Activated CD4-positive, alpha-beta T cell treated with anti-CD3 and anti-CD28 coated beads, Interleukin-2, amount 10 ng/mL, durations not matched to agents 7 days and 5 days (primary cell): ENCODE measurements around the gene GPR39. TPM values are rescaled to one million over a fixed set of nuclear protein-coding genes. Genes with fewer than 3 reads are reported as not detected.
"Not testable (repeated sequence)": the region's sequence is repeated elsewhere in the genome, so short reads cannot be mapped to it uniquely, and the experiment has no call there.

Experiments used
- CTCF ChIA-PET: fragments of 350-600 bp; sonication (Branson Sonifier 250); formaldehyde crosslinking; loops from one replicate; lab custom pipeline; 2021; ENCODE audit warnings: antibody characterized with exemption; lab: Charles Lee
- POLR2A ChIA-PET: fragments of 350-600 bp; sonication (Branson Sonifier 250); formaldehyde crosslinking; loops from one replicate; lab custom pipeline; 2021; ENCODE audit warnings: antibody characterized with exemption; lab: Charles Lee
- DNase-seq: peaks from one replicate; pipeline ENCODE4 v3.0.0-alpha.2; 2020
- H3K27ac Mint-ChIP-seq: one replicate; pipeline ENCODE4 v1.8.0; 2021; ENCODE audit warnings: mild to moderate bottlenecking, moderate library complexity, mixed read lengths
- H3K27me3 Mint-ChIP-seq: one replicate; pipeline ENCODE4 v1.8.0; 2021; ENCODE audit warnings: mixed read lengths
- H3K36me3 Mint-ChIP-seq: one replicate; pipeline ENCODE4 v1.8.0; 2021; ENCODE audit warnings: low read depth, mixed read lengths
- H3K4me1 Mint-ChIP-seq: one replicate; pipeline ENCODE4 v1.8.0; 2021; ENCODE audit warnings: mixed read lengths
- H3K4me3 Mint-ChIP-seq: one replicate; pipeline ENCODE4 v1.8.0; 2021; ENCODE audit warnings: mild to moderate bottlenecking, moderate library complexity, mixed read lengths
- H3K9me3 Mint-ChIP-seq: one replicate; pipeline ENCODE4 v1.8.0; 2021; ENCODE audit warnings: mixed read lengths
- total RNA-seq, 2 experiments: library from RNA; stranded (reverse); gene quantifications; one replicate each; pipeline ENCODE4 v1.2.3, GENCODE V29; 2021

GPR39 gene
- total RNA-seq, 2 experiments from 2014 or later, result not detected

GRCh38 chr2:132392221-132392620, 24.4 kb upstream of the GPR39 start:
- no peaks in the 10 kb centered on the region for H3K27me3 Mint-ChIP-seq
- DNase-seq, result no peak
- POLR2A ChIA-PET, result no interaction called here
- H3K27ac Mint-ChIP-seq, result no peak overlapping the region
- CTCF ChIA-PET, result no interaction called here
- H3K4me3 Mint-ChIP-seq, result no peak overlapping the region
- no peaks in the 10 kb centered on the region for H3K4me1 Mint-ChIP-seq
- no peaks in the 10 kb centered on the region for H3K9me3 Mint-ChIP-seq
- no peaks in the 10 kb centered on the region for H3K36me3 Mint-ChIP-seq

- CTCF ChIA-PET, result no interaction called here
- Mint-ChIP-seq H3K27me3 (no peaks in the 10 kb centered on the region), H3K36me3 (no peaks in the 10 kb centered on the region), H3K9me3 (no peaks in the 10 kb centered on the region), H3K4me3 (no peak overlapping the region), H3K27ac (no peak overlapping the region), H3K4me1 (no peaks in the 10 kb centered on the region)
- POLR2A ChIA-PET, result no interaction called here
- no peak for DNase-seq
Observed at GRCh38 chr2:132392879-132393278, 23.7 kb upstream of the GPR39 start.

- not testable (repeated sequence) for H3K27me3 Mint-ChIP-seq
Observed at GRCh38 chr2:132397042-132397441, 19.6 kb upstream of the GPR39 start.

GRCh38 chr2:132400169-132400900, 16.3 kb upstream of the GPR39 start:
- Mint-ChIP-seq H3K27ac (no peak overlapping the region), H3K36me3 (no peaks in the 10 kb centered on the region), H3K9me3 (no peaks in the 10 kb centered on the region), H3K4me1 (no peaks in the 10 kb centered on the region), H3K27me3 (no peaks in the 10 kb centered on the region), H3K4me3 (no peak overlapping the region)
- ChIA-PET POLR2A (no interaction called here), CTCF (no interaction called here)
- no peak for DNase-seq

More at GRCh38 chr2:132397042-132397441, 19.6 kb upstream of the GPR39 start:
- H3K4me3 Mint-ChIP-seq, DNase-seq, H3K27ac Mint-ChIP-seq, POLR2A ChIA-PET, H3K36me3 Mint-ChIP-seq, H3K4me1 Mint-ChIP-seq, H3K9me3 Mint-ChIP-seq: not testable (repeated sequence)
- CTCF ChIA-PET, result interaction anchor here (0.5 to 1.7 kb wide), 2 partner anchors 9 to 14 kb away, joined by 3 read pairs; no protein-coding TSS in a partner anchor

- Mint-ChIP-seq H3K4me3 (no peak overlapping the region), H3K9me3 (no peaks in the 10 kb centered on the region), H3K27ac (no peak overlapping the region), H3K27me3 (no peaks in the 10 kb centered on the region), H3K36me3 (no peaks in the 10 kb centered on the region), H3K4me1 (no peaks in the 10 kb centered on the region)
- CTCF ChIA-PET, result no interaction called here
- POLR2A ChIA-PET, result no interaction called here
- no peak for DNase-seq
Observed at GRCh38 chr2:132400901-132401240, 15.7 kb upstream of the GPR39 start.

GRCh38 chr2:132401326-132401725, 15.3 kb upstream of the GPR39 start:
- no peaks in the 10 kb centered on the region for H3K4me1 Mint-ChIP-seq
- H3K27ac Mint-ChIP-seq, result no peak overlapping the region
- no peaks in the 10 kb centered on the region for H3K9me3 Mint-ChIP-seq
- no peaks in the 10 kb centered on the region for H3K27me3 Mint-ChIP-seq
- no peak overlapping the region for H3K4me3 Mint-ChIP-seq
- no peaks in the 10 kb centered on the region for H3K36me3 Mint-ChIP-seq
- CTCF ChIA-PET, result no interaction called here
- POLR2A ChIA-PET, result no interaction called here
- no peak for DNase-seq

GRCh38 chr2:132403146-132403545, 13.5 kb upstream of the GPR39 start:
- POLR2A ChIA-PET, result no interaction called here
- Mint-ChIP-seq H3K4me3 (no peak overlapping the region), H3K27me3 (no peaks in the 10 kb centered on the region), H3K9me3 (no peaks in the 10 kb centered on the region), H3K36me3 (no peaks in the 10 kb centered on the region), H3K4me1 (no peaks in the 10 kb centered on the region), H3K27ac (no peak overlapping the region)
- DNase-seq, result no peak
- CTCF ChIA-PET, result no interaction called here

- ChIA-PET POLR2A (no interaction called here), CTCF (no interaction called here)
- H3K4me1 Mint-ChIP-seq, result no peaks in the 10 kb centered on the region
- H3K36me3 Mint-ChIP-seq, result no peaks in the 10 kb centered on the region
- no peak overlapping the region for H3K27ac Mint-ChIP-seq
- no peaks in the 10 kb centered on the region for H3K27me3 Mint-ChIP-seq
- no peak for DNase-seq
- H3K9me3 Mint-ChIP-seq, result no peaks in the 10 kb centered on the region
- no peak overlapping the region for H3K4me3 Mint-ChIP-seq
Observed at GRCh38 chr2:132404056-132404455, 12.5 kb upstream of the GPR39 start.

GRCh38 chr2:132407784-132408183, 8.8 kb upstream of the GPR39 start:
- H3K27me3 Mint-ChIP-seq, result no peaks in the 10 kb centered on the region
- H3K36me3 Mint-ChIP-seq, result no peaks in the 10 kb centered on the region
- CTCF ChIA-PET, result no interaction called here
- H3K27ac Mint-ChIP-seq, result no peak overlapping the region
- no peaks in the 10 kb centered on the region for H3K9me3 Mint-ChIP-seq
- H3K4me1 Mint-ChIP-seq, result no peaks in the 10 kb centered on the region
- DNase-seq, result no peak
- POLR2A ChIA-PET, result no interaction called here
- H3K4me3 Mint-ChIP-seq, result no peak overlapping the region

- ChIA-PET POLR2A (interaction anchor here (0.5 kb wide), 1 partner anchor 239 kb away, joined by 3 read pairs; no protein-coding TSS in a partner anchor), CTCF (no interaction called here)
- Mint-ChIP-seq H3K4me3 (no peak overlapping the region), H3K27ac (no peak overlapping the region), H3K4me1 (no peaks in the 10 kb centered on the region), H3K9me3 (no peaks in the 10 kb centered on the region), H3K27me3 (peaks cover 12% of the 10 kb centered on the region), H3K36me3 (no peaks in the 10 kb centered on the region)
- no peak for DNase-seq
Observed at GRCh38 chr2:132412021-132412420, 4.6 kb upstream of the GPR39 start.

GRCh38 chr2:132414081-132414480, 2.5 kb upstream of the GPR39 start:
- Mint-ChIP-seq H3K27ac (no peak overlapping the region), H3K9me3 (no peaks in the 10 kb centered on the region), H3K4me3 (no peak overlapping the region), H3K27me3 (peaks cover 12% of the 10 kb centered on the region), H3K36me3 (no peaks in the 10 kb centered on the region), H3K4me1 (no peaks in the 10 kb centered on the region)
- no peak for DNase-seq
- ChIA-PET POLR2A (no interaction called here), CTCF (no interaction called here)

- CTCF ChIA-PET, result no interaction called here
- Mint-ChIP-seq H3K4me3 (no peak overlapping the region), H3K27ac (no peak overlapping the region), H3K9me3 (no peaks in the 10 kb centered on the region), H3K36me3 (no peaks in the 10 kb centered on the region), H3K27me3 (peaks cover 12% of the 10 kb centered on the region), H3K4me1 (no peaks in the 10 kb centered on the region)
- POLR2A ChIA-PET, result no interaction called here
- DNase-seq, result no peak
Observed at GRCh38 chr2:132415256-132415914, 1.2 kb upstream of the GPR39 start.

GRCh38 chr2:132415915-132416722, 486 bp upstream of the GPR39 start:
- DNase-seq, result no peak
- ChIA-PET CTCF (no interaction called here), POLR2A (no interaction called here)
- Mint-ChIP-seq H3K9me3 (no peaks in the 10 kb centered on the region), H3K27me3 (peaks cover 12% of the 10 kb centered on the region), H3K36me3 (no peaks in the 10 kb centered on the region), H3K4me3 (no peak overlapping the region), H3K27ac (no peak overlapping the region), H3K4me1 (no peaks in the 10 kb centered on the region)
